ENCODE data around the gene LARP1B. TPM values are rescaled to one million over a fixed set of nuclear protein-coding genes. Genes with fewer than 3 reads are reported as not detected.
"Not testable (repeated sequence)": the region's sequence is repeated elsewhere in the genome, so short reads cannot be mapped to it uniquely, and the experiment has no call there.

Gene LARP1B
- total RNA-seq, 1 experiment from 2014 or later, result 14.8 TPM

GRCh38 chr4:128068918-128069317, 7.8 kb downstream of the LARP1B start:
- Histone ChIP-seq H3K9me3 (ENCODE audit: low read length) (no peaks in the 10 kb centered on the region), H3F3A (ENCODE audit: low read length, unreplicated experiment) (no peaks in the 10 kb centered on the region), H3K36me3 (ENCODE audit: low read depth, low read length) (no peaks in the 10 kb centered on the region), H3K27me3 (ENCODE audit: low read length) (no peaks in the 10 kb centered on the region), H4K20me1 (ENCODE audit: low read length) (no peaks in the 10 kb centered on the region), H3K9me2 (replicated peaks; ENCODE audit: low read length) (no peaks in the 10 kb centered on the region), H3K27ac (ENCODE audit: low read length) (no peak overlapping the region), H2AFZ (ENCODE audit: low read length) (no peak overlapping the region), H3K4me1 (ENCODE audit: insufficient read depth, low read length) (peaks cover 6% of the 10 kb centered on the region; the same call in 1 of the 2 replicates), H3K4me3 (ENCODE audit: low read length) (no peak overlapping the region), H3K9ac (ENCODE audit: low read length) (no peak overlapping the region), H3K79me2 (ENCODE audit: low read length) (peaks cover 77% of the 10 kb centered on the region), H3K4me2 (ENCODE audit: low read length) (no peak overlapping the region)
- DNase-seq (peak; percentile 53), ATAC-seq (peak; percentile 70)
- CTCF ChIA-PET, result no interaction called here
- intact Hi-C loops (cut with micrococcal nuclease), result loop anchor here (10.0 kb wide), 1 partner anchor 216 kb away; the partner anchor contains the start of gene PGRMC2
- BruUV-seq (replicated peaks), result no TSS peak
- TF ChIP-seq EZH2phosphoT487 (IDR thresholded peaks at IDR 0.05; ENCODE audit: borderline replicate concordance, low read length) (no peak), EZH2 (IDR thresholded peaks at IDR 0.05; ENCODE audit: low read length, unreplicated experiment) (no peak)
- TF ChIP-seq, protein P1, sequence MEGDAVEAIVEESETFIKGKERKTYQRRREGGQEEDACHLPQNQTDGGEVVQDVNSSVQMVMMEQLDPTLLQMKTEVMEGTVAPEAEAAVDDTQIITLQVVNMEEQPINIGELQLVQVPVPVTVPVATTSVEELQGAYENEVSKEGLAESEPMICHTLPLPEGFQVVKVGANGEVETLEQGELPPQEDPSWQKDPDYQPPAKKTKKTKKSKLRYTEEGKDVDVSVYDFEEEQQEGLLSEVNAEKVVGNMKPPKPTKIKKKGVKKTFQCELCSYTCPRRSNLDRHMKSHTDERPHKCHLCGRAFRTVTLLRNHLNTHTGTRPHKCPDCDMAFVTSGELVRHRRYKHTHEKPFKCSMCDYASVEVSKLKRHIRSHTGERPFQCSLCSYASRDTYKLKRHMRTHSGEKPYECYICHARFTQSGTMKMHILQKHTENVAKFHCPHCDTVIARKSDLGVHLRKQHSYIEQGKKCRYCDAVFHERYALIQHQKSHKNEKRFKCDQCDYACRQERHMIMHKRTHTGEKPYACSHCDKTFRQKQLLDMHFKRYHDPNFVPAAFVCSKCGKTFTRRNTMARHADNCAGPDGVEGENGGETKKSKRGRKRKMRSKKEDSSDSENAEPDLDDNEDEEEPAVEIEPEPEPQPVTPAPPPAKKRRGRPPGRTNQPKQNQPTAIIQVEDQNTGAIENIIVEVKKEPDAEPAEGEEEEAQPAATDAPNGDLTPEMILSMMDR (conservative IDR thresholded peaks at IDR 0.05; ENCODE audit: low read depth, low read length), result peak; percentile 62
- POLR2A ChIA-PET (ENCODE audit: unreplicated experiment), result no interaction called here

GRCh38 chr4:128076464-128076863, 15.4 kb downstream of the LARP1B start:
- Histone ChIP-seq H2AFZ (ENCODE audit: low read length) (no peak overlapping the region), H3K4me2 (ENCODE audit: low read length) (no peak overlapping the region), H3K9me3 (ENCODE audit: low read length) (no peaks in the 10 kb centered on the region), H3K9me2 (replicated peaks; ENCODE audit: low read length) (no peaks in the 10 kb centered on the region), H3F3A (ENCODE audit: low read length, unreplicated experiment) (no peaks in the 10 kb centered on the region), H3K27ac (ENCODE audit: low read length) (no peak overlapping the region), H3K27me3 (ENCODE audit: low read length) (no peaks in the 10 kb centered on the region), H3K9ac (ENCODE audit: low read length) (no peak overlapping the region), H3K4me1 (ENCODE audit: insufficient read depth, low read length) (no peaks in the 10 kb centered on the region), H4K20me1 (ENCODE audit: low read length) (no peaks in the 10 kb centered on the region), H3K79me2 (ENCODE audit: low read length) (peaks cover 10% of the 10 kb centered on the region; the same call in 1 of the 2 replicates), H3K4me3 (ENCODE audit: low read length) (no peak overlapping the region), H3K36me3 (ENCODE audit: low read depth, low read length) (peaks cover 6% of the 10 kb centered on the region)
- TF ChIP-seq, protein P1 (conservative IDR thresholded peaks at IDR 0.05; ENCODE audit: low read depth, low read length), result no peak
- TF ChIP-seq EZH2 (IDR thresholded peaks at IDR 0.05; ENCODE audit: low read length, unreplicated experiment), result no peak
- TF ChIP-seq EZH2phosphoT487 (IDR thresholded peaks at IDR 0.05; ENCODE audit: borderline replicate concordance, low read length), result no peak
- ChIA-PET CTCF (interaction anchor here (0.6 kb wide), 1 partner anchor 21 kb away, joined by 10 read pairs; no protein-coding TSS in a partner anchor), POLR2A (ENCODE audit: unreplicated experiment) (no interaction called here)
- BruUV-seq (replicated peaks), result no TSS peak
- ATAC-seq (no peak), DNase-seq (no peak)
- intact Hi-C loops (cut with micrococcal nuclease), result no loop called here

DNA sequence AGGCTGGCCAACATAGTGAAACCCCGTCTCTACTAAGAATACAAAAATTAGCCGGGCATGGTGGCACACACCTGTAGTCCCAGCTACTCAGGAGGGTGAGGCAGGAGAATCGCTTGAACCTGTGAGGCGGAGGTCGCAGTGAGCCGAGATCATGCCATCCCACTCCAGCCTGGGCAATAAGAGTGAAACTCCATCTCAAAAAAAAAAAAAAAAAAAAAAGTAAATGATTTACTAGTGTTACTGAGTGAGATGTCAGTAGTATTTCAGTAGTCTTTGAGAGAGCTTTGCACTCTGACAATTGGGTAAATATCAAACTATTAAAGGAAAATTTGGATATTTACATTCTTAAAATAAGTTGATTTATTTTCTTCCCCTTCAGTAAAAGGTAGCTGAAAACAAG, 34.2 kb downstream of the LARP1B start:
- POLR2A ChIA-PET (ENCODE audit: unreplicated experiment), result not testable (repeated sequence)

More for the DNA sequence above, 34.2 kb downstream of the LARP1B start:
- H3K36me3 ChIP-seq (ENCODE audit: low read depth, low read length); H3K4me3 ChIP-seq (ENCODE audit: low read length); H3K27me3 ChIP-seq (ENCODE audit: low read length); H3K27ac ChIP-seq (ENCODE audit: low read length); H3K4me1 ChIP-seq (ENCODE audit: insufficient read depth, low read length); H3K79me2 ChIP-seq (ENCODE audit: low read length); H2AFZ ChIP-seq (ENCODE audit: low read length); H4K20me1 ChIP-seq (ENCODE audit: low read length); DNase-seq; intact Hi-C loops (cut with micrococcal nuclease); H3K9ac ChIP-seq (ENCODE audit: low read length); BruUV-seq (replicated peaks); H3K4me2 ChIP-seq (ENCODE audit: low read length); CTCF ChIA-PET; H3K9me3 ChIP-seq (ENCODE audit: low read length); H3K9me2 ChIP-seq (replicated peaks; ENCODE audit: low read length); H3F3A ChIP-seq (ENCODE audit: low read length, unreplicated experiment); ATAC-seq: not testable (repeated sequence)
